Effector CD4-positive, alpha-beta T cell (primary cell): ENCODE measurements around the gene SIK3.
"Not testable (repeated sequence)": the region's sequence is repeated elsewhere in the genome, so short reads cannot be mapped to it uniquely, and the experiment has no call there.

Experiments used
- DNase-seq: peaks from one replicate; pipeline ENCODE4 v3.0.0-alpha.2; 2020

Gene SIK3

GRCh38 chr11:117074119-117074518 is 24.1 kb downstream of the SIK3 start:
- no peak for DNase-seq

DNA sequence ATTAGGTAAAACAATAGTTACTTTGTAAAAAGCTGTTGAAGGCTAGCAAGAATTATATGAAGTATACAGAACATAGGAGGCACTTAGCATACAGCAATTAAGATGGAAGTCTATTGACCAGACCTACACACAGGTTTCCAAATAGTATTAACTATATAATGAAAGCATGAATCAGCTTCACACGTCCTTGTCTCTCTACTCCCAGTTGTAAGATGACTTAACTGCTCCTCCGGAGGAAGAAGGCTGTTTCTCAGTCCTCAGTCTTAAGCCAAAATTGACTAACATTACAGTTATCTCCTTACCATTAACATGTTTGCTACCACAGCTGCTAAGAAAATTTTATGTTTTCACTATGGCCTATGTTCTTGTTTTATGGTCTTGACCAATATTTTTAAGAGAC is 24.7 kb downstream of the SIK3 start:
- no peak for DNase-seq

GRCh38 chr11:117072517-117073461 is 25.4 kb downstream of the SIK3 start:
- no peak for DNase-seq

DNA sequence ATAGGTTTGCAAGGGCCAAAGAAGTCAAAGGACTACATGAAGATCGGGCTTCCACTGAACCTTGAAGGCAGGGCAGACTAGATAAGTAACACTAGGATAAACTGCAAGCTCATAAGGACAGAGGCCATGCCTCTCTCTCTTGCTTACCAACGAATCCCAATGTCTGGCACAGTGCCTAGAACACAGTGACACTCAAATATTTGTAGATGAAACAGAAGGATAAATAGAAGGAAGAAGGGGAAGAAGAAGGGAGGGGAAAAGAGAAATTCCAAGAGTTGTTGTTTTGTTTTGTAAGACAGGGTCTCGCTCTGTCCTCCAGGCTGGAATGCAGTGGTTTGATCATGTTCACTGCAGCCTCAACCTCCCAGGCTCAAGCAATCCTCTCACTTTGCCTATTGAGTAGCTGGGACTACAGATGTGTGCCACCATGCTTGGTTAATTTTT is 26.9 kb downstream of the SIK3 start:
- no peak for DNase-seq

GRCh38 chr11:117070016-117070415 is 28.2 kb downstream of the SIK3 start:
- DNase-seq, result no peak

DNA sequence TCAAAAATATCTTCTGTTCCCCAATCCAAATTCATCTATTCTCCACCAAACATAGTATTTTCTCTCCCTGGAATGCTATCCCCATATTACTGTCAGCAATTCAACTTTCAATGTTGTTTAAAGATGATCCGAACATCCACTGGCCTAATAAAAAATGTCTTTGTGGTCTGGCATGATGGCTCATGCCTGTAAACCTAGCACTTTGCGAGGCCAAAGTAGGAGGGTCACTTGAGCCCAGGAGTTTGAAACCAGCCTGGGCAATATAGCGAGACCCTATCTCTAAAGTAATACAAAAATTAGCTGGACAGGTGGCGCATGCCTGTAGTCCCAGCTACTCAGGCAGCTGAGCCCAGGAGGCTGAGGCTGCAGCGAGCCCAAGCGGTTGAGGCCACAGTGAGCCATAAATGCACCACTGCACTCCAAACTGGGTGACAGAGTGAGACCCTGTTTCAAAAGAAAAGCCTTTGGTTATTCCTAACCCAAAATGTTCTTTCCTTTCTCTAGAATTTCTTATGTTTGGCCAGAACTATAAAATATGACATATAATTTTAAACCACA is 29.8 kb downstream of the SIK3 start:
- DNase-seq, result no peak

GRCh38 chr11:117066959-117067358 is 31.3 kb downstream of the SIK3 start:
- DNase-seq, result no peak

GRCh38 chr11:117064275-117064674 is 34.0 kb downstream of the SIK3 start:
- no peak for DNase-seq

- DNase-seq, result no peak
Observed at GRCh38 chr11:117062498-117062897, 35.7 kb downstream of the SIK3 start.

DNA sequence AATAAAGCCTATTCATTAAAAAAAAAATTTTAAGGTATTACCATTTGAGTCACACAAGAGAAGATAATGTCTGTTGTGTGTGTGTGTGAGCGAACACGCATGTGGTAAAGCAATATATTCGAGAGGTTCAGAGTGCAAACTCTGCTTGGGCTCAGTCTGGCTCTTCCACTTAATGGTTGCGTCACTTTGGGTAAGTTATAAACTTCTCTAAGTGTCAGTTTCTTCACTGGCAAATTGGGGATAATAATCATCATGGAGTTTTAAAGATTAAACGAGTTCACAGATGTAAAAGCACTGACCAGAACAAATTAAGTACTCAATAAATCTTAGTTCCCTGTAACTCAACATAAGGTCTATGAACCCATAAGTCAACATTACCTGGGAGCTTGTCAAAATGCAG is 37.0 kb downstream of the SIK3 start:
- no peak for DNase-seq

DNA sequence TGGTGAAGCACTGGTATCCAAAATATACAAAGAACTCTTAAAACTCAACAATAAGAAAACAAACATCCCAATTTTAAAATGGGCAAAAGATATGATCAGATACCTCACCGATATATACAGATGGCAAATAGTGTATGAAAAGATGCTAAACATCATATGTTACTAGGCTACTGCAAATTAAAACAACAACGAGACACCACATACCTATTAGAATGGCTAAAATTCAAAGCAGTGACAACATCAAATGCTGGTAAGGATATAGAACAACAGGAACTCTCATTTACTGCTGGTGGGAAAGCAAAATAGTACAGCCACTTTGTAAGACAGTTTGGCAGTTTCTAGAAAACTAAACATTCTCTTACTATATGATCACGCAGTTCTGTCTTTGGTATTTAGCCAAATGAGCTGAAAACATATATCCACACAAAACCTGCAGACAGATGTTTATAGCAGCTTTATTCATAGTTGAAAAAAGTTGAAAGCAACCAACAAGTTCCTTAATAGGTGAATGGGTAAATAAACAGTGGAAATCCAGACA is 38.5 kb downstream of the SIK3 start:
- no peak for DNase-seq

DNA sequence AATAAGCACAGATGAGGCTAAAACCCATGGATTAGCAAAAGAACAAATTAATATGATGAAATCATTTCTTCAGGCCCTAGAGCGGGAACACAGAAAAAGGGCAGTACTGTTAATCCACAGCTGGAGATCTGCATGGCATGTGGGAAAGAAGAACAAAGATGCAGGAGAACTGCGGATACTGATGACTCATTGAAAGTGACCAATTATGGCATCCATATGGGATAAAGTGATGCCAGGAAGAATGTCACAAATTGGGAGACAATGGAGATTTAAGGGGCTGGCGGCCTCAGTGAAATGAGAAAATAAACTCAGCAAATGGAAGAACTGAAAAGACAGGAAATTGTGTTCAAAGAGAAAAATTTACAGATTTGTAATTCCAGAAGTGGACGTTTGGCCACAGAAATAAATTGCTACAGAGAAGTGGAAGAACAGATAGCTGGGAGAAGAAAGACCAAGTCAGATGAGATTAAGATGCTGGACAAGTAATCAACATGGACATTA is 39.4 kb downstream of the SIK3 start:
- no peak for DNase-seq

DNA sequence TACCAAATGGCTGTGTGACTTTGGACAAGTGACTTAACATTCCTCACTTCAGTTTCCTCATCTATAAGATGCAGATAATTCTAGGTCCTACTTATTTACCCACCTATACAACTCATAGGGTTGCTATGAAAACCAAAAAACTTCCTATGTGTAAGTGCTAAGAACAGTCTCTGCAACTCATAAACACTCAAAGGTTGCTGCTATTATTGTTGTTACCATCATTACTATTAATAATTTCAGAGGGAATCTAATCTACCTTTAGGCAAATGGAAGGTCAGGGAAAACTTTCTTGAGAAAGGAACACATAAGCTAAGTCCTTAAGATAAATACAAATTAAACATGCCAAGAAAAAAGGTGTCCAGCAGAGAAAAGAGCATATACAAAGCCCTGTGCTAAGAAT is 40.5 kb downstream of the SIK3 start:
- no peak for DNase-seq

DNA sequence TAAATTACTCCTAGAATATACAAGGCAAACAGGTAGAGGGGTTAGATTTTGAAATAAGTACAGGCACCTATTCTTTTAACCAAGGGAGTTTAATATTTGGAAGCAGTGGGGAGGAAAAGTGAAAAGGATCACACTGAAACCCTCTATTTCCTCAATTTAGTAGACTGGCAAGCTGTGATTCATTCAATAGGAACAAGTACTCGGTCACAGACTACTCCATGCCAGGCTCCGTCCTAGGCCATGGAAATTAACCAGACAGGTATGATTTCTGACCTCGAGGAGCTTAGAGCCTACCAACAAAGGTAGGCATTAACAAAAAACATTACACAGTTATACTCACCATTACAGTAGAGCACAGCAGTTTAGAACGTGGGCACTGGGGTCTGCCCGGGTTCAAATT is 40.9 kb downstream of the SIK3 start:
- no peak for DNase-seq

DNA sequence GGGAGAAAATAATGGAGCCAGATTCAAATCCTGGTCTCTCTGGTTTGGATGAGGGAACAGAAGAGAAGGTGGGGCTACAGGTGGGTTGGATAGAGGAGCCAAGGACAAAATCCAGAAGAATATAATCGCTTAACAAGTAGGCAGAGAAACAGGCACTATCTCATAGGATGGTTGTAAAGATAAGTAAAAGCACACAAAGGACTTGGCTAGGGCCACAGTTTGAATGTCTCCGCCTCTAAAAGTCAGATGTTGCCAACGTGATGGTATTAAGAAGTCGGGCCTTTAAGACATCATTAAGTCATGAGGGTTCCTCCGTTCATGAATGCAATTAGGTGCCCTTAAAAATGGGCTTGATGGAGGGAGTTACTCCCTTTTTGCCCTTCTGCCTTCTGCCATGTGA is 42.8 kb downstream of the SIK3 start:
- DNase-seq, result no peak

- DNase-seq, result no peak
Observed at GRCh38 chr11:117054382-117054781, 43.8 kb downstream of the SIK3 start.

GRCh38 chr11:117052196-117053149 is 45.8 kb downstream of the SIK3 start:
- DNase-seq, result no peak

DNA sequence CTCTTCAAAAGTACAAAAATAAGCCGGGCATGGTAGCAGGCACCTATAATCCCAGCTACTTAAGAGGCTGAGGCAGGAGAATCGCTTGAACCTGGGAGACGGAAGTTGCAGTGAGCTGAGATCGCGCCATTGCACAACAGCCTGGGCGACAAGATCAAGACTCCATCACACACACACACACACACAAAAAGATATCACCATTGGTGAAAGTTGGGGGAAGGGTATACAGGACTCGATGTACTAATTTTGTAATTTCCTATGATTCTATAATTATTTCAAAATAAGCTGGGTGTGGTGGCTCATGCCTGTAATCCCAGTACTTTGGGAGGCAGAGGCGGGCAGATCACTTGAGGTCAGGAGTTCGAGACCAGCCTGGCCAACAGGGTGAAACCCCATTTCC is 48.1 kb downstream of the SIK3 start:
- not testable (repeated sequence) for DNase-seq

DNA sequence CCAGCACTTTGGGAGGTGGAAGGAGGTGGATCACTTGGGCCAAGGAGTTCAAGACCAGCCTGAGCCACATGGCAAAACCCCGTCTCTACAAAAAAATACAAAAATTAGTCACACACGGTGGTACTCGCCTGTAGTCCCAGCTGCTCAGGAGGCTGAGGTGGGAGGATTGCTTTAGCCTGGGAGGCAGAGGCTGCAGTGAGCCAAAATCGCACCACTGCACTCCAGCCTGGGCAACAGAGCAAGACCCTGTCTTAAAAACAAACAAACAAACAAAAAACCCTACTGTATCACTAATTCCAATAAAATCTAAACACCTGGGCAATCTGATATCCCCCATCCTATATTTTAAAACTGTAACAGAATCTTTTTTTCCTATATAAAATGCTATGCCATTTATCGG is 51.6 kb downstream of the SIK3 start:
- not testable (repeated sequence) for DNase-seq

- DNase-seq, result no peak
Observed at GRCh38 chr11:117045956-117046355, 52.3 kb downstream of the SIK3 start.

GRCh38 chr11:117045196-117045595 is 53.0 kb downstream of the SIK3 start:
- DNase-seq, result no peak

DNA sequence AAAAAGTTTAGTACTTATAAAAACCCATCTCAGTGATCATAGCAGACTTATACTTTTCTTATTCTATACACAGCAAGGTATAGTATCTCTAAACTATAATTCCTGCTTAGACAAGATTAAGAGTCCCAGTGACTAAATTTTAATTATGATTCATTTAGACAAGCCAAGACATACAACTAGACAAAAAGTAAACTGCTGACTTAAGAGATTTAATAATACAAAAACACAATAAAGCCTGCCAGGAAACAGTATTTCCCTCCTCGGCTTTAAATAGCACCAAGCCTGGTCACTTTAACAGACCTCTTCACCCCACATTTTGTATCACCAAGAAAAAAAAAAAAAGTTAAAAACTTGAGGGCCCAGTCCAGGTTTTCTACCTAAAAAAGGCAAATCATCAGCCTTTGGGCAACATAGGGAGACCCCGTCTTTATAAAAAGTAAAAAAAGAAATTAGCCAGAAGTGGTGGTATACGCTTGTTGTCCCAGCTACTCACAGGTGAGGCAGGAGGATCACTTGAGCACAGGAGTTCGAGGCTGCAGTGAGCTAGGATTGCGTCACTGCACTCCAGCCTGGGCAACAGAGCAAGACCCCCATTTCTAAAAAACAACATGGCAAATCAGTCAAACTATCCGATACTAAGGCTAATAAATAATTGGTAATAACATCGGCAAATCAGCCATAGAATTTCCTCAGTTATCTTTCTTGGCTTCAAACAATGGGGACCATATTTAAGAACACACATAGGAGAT is 53.8 kb downstream of the SIK3 start:
- DNase-seq, result no peak
